Measurements from ENCODE around the gene RHOB. TPM values are rescaled to one million over a fixed set of nuclear protein-coding genes. Genes with fewer than 3 reads are reported as not detected.

The RHOB gene
- total RNA-seq, 1 donor from 2014 or later: 292 TPM

- no peaks in the 10 kb centered on the region for H3K9me3 Mint-ChIP-seq (ENCODE audit: unreplicated experiment)
- no peak for DNase-seq (ENCODE audit: low spot score)
- H3K36me3 Mint-ChIP-seq (ENCODE audit: low read depth, unreplicated experiment): no peaks in the 10 kb centered on the region
- TF ChIP-seq CTCF (IDR thresholded peaks at IDR 0.05; ENCODE audit: unreplicated experiment): no peak
- H3K4me3 Mint-ChIP-seq (ENCODE audit: unreplicated experiment): no peak overlapping the region
- peaks cover 3% of the 10 kb centered on the region for H3K27me3 Mint-ChIP-seq (ENCODE audit: unreplicated experiment)
- H3K4me1 Mint-ChIP-seq (ENCODE audit: unreplicated experiment): peaks cover 9% of the 10 kb centered on the region
- H3K27ac Mint-ChIP-seq (ENCODE audit: unreplicated experiment): no peak overlapping the region
Measured at GRCh38 chr2:20468549-20469500, 22.0 kb downstream of the RHOB start.

DNA sequence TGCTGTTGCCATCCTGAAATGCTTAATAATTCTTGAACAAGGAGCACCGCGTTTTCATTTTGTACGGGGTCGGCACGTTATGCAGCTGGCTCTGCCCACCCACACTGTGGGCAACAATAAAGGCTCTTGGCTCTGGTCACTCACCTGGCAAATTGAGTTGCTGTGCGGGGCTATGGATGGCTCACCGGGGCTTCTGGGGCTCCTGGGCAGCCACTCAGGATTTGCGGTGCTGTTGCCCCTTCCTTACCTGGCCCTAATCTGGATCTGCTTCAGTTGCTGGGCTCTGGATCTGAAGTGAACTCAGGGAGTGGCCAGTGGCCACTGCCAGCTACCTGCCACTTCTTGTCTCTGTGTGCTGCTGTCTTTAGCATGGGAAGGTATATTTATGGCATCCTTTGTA is 22.7 kb downstream of the RHOB start:
- TF ChIP-seq CTCF (IDR thresholded peaks at IDR 0.05; ENCODE audit: unreplicated experiment): no peak
- Mint-ChIP-seq H3K36me3 (ENCODE audit: low read depth, unreplicated experiment) (no peaks in the 10 kb centered on the region), H3K4me1 (ENCODE audit: unreplicated experiment) (peaks cover 13% of the 10 kb centered on the region), H3K4me3 (ENCODE audit: unreplicated experiment) (no peak overlapping the region), H3K27me3 (ENCODE audit: unreplicated experiment) (peaks cover 3% of the 10 kb centered on the region), H3K27ac (ENCODE audit: unreplicated experiment) (no peak overlapping the region), H3K9me3 (ENCODE audit: unreplicated experiment) (no peaks in the 10 kb centered on the region)
- no peak for DNase-seq (ENCODE audit: low spot score)

GRCh38 chr2:20470211-20470610 is 23.3 kb downstream of the RHOB start:
- no peaks in the 10 kb centered on the region for H3K36me3 Mint-ChIP-seq (ENCODE audit: low read depth, unreplicated experiment)
- H3K4me3 Mint-ChIP-seq (ENCODE audit: unreplicated experiment): no peak overlapping the region
- H3K27me3 Mint-ChIP-seq (ENCODE audit: unreplicated experiment): peaks cover 1% of the 10 kb centered on the region
- DNase-seq (ENCODE audit: low spot score): no peak
- peaks cover 15% of the 10 kb centered on the region for H3K4me1 Mint-ChIP-seq (ENCODE audit: unreplicated experiment)
- no peak for TF ChIP-seq CTCF (IDR thresholded peaks at IDR 0.05; ENCODE audit: unreplicated experiment)
- H3K27ac Mint-ChIP-seq (ENCODE audit: unreplicated experiment): no peak overlapping the region
- H3K9me3 Mint-ChIP-seq (ENCODE audit: unreplicated experiment): no peaks in the 10 kb centered on the region

DNA sequence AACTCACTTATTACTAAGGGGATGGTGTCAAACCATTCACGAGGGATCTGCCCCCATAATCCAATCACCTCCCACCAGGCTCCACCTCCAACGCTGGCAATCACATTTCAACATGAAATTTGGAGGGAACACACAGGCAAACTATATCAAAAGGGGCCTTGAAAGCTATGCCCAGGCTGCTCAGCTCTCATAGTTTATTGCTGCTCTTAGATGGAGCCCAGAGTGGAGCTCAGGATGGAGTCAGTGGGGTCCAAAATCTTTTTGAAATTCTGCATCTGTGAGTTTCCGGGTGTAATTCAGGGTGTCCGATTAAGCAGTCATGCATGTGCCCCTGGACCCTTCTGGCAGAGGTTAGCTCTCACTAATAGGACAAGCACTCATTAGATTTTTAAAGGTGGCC is 24.3 kb downstream of the RHOB start:
- Mint-ChIP-seq H3K36me3 (ENCODE audit: low read depth, unreplicated experiment) (no peaks in the 10 kb centered on the region), H3K4me3 (ENCODE audit: unreplicated experiment) (no peak overlapping the region), H3K27ac (ENCODE audit: unreplicated experiment) (no peak overlapping the region), H3K4me1 (ENCODE audit: unreplicated experiment) (peaks cover 15% of the 10 kb centered on the region), H3K27me3 (ENCODE audit: unreplicated experiment) (peaks cover 1% of the 10 kb centered on the region), H3K9me3 (ENCODE audit: unreplicated experiment) (no peaks in the 10 kb centered on the region)
- TF ChIP-seq CTCF (IDR thresholded peaks at IDR 0.05; ENCODE audit: unreplicated experiment): no peak
- no peak for DNase-seq (ENCODE audit: low spot score)

- no peaks in the 10 kb centered on the region for H3K36me3 Mint-ChIP-seq (ENCODE audit: low read depth, unreplicated experiment)
- DNase-seq (ENCODE audit: low spot score): no peak
- peaks cover 1% of the 10 kb centered on the region for H3K27me3 Mint-ChIP-seq (ENCODE audit: unreplicated experiment)
- no peaks in the 10 kb centered on the region for H3K9me3 Mint-ChIP-seq (ENCODE audit: unreplicated experiment)
- no peak overlapping the region for H3K27ac Mint-ChIP-seq (ENCODE audit: unreplicated experiment)
- H3K4me1 Mint-ChIP-seq (ENCODE audit: unreplicated experiment): peaks cover 15% of the 10 kb centered on the region
- no peak for TF ChIP-seq CTCF (IDR thresholded peaks at IDR 0.05; ENCODE audit: unreplicated experiment)
- H3K4me3 Mint-ChIP-seq (ENCODE audit: unreplicated experiment): no peak overlapping the region
Measured at GRCh38 chr2:20471902-20472559, 25.2 kb downstream of the RHOB start.
